ENCODE measurements around the gene SEMA3C.

GRCh38 chr7:80918909-80919721, at the start of gene SEMA3C:
- TF ChIP-seq CTCF (tag by site-specific recombination; IDR thresholded peaks at IDR 0.05) (no peak), ZNF48 (tag by site-specific recombination; IDR thresholded peaks at IDR 0.05) (no peak), ZNF530 (tag by site-specific recombination; IDR thresholded peaks at IDR 0.05; ENCODE audit: low read depth) (no peak), KLF8 (tag by site-specific recombination; IDR thresholded peaks at IDR 0.05) (no peak), ZBTB21 (tag by site-specific recombination; IDR thresholded peaks at IDR 0.05) (no peak), ZNF416 (tag by site-specific recombination; IDR thresholded peaks at IDR 0.05) (no peak)
